Vagina (tissue), 2 donors: ENCODE measurements around the gene JPT2. TPM values are rescaled to one million over a fixed set of nuclear protein-coding genes. Genes with fewer than 3 reads are reported as not detected.

Experiments
- DNase-seq, 2 donors: peaks; one replicate each; pipeline ENCODE4 v3.0.0-alpha.2; 2017; ENCODE audit errors: extremely low spot score in 2 of 2
- H3K27ac ChIP-seq: fragments of 200-600 bp; sonication (generic); one replicate; pipeline ENCODE4 v1.5.1; 2019
- H3K27me3 ChIP-seq: fragments of 200-600 bp; sonication (generic); one replicate; pipeline ENCODE4 v1.5.1; 2019
- H3K36me3 ChIP-seq, 2 donors: fragments of 200-600 bp; sonication (generic); one replicate each; pipeline ENCODE4 v1.5.1; 2017 to 2019
- H3K4me1 ChIP-seq: fragments of 200-600 bp; sonication (generic); one replicate; pipeline ENCODE4 v1.5.1; 2019
- H3K4me3 ChIP-seq, 2 donors: fragments of 200-600 bp; sonication (generic); 1 replicate in 1 of 2; 2 replicates in 1 of 2; pipeline ENCODE4 v1.5.1; 2016 to 2019
- H3K9me3 ChIP-seq: fragments of 200-600 bp; sonication (generic); one replicate; pipeline ENCODE4 v1.5.1; 2019
- CTCF ChIP-seq, 3 experiments: fragments of 450-650 bp in 2 of 3; fragments of 200-600 bp in 1 of 3; sonication (generic) in 1 of 3; IDR thresholded peaks; one replicate each; pipeline ENCODE4 v1.5.1; 2017 to 2019; ENCODE audit warnings: antibody characterized with exemption in 3 of 3, mild to moderate bottlenecking in 2 of 3, moderate library complexity in 2 of 3
- POLR2A ChIP-seq, 2 donors: fragments of 450-650 bp; IDR thresholded peaks; one replicate each; pipeline ENCODE4 v1.6.1; 2017; ENCODE audit warnings: antibody characterized with exemption in 2 of 2, mild to moderate bottlenecking in 2 of 2, moderate library complexity in 2 of 2
- POLR2AphosphoS5 ChIP-seq, 2 donors: sonication (generic); formaldehyde crosslinking; IDR thresholded peaks; one replicate each; pipeline ENCODE4 v1.9.0; 2017; ENCODE audit warnings: antibody characterized with exemption in 2 of 2, mild to moderate bottlenecking in 2 of 2, low read depth in 1 of 2; ENCODE audit not compliant: insufficient read depth in 1 of 2
- intact Hi-C: fragments of 100-400 bp; cut with DNase I; formaldehyde crosslinking; loops from one replicate; pipeline ENCODE4 v1.15.1; 2023
- total RNA-seq: library from RNA; depleted of rRNA; stranded (reverse); fragments of >200 nt; gene quantifications from one replicate; pipeline ENCODE4 v1.2.3, GENCODE V29; 2016

The JPT2 gene
- total RNA-seq, 1 donor from 2014 or later, result 19.9 TPM

DNA sequence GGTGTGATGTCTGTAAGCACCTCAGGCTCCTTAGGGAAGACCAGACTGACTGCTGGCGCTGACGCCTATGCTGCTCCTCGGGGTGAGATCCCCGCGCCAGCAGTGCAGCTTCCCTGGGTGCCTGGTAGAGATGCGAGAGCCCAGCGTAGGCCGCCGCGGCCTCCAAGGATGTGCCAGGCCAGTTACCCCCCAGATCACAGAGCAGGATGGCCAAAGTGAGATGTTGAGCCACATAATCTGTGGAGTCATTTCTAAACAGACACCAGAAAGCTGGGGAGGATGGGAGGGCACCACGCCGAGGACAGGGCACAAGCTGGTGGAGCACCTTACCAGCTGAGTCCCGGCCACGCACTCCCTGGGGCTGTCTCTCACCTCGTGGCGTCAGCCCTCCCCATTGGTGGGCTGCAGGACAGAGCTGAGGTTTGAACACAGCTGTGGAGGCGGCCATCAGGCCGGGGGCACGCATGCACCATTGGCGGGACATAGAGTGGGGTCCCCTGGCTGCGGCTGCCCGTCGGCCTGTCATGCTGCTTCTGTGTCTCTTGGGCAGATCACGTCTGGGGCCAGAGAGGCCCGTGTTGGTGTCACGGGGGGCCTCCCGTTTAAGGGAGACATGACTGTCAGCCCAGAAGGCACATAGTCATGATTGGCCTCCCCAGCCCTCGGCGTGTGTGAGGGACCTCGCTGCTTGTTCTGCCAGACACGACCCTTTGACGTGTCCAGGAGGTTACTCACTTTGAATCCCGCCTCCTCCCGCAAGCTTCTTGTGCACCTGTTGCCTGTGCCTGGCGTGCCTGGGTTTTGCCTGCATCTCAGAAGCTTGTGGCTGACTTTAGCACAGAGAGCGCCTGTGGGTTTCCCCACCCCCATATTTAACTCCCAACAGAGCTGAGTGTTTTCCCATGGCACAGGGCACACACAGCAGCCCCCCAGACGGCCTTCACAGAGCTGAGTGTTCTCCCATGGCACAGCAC, 49.9 kb downstream of the JPT2 start:
- intact Hi-C loops, result no loop called here
- Histone ChIP-seq H3K27me3 (no peaks in the 10 kb centered on the region), H3K4me1 (peaks cover 15% of the 10 kb centered on the region), H3K4me3 (no peak overlapping the region), H3K36me3 (peaks cover 0 to 49% of the 10 kb centered on the region in 2 donors), H3K27ac (no peak overlapping the region), H3K9me3 (no peaks in the 10 kb centered on the region)
- TF ChIP-seq POLR2A (IDR thresholded peaks at IDR 0.05) (no peak), CTCF (IDR thresholded peaks at IDR 0.05) (no peak), POLR2AphosphoS5 (IDR thresholded peaks at IDR 0.05; ENCODE audit: insufficient read depth in 1 of 2, low read depth in 1 of 2) (no peak)
- no peak for DNase-seq

DNA sequence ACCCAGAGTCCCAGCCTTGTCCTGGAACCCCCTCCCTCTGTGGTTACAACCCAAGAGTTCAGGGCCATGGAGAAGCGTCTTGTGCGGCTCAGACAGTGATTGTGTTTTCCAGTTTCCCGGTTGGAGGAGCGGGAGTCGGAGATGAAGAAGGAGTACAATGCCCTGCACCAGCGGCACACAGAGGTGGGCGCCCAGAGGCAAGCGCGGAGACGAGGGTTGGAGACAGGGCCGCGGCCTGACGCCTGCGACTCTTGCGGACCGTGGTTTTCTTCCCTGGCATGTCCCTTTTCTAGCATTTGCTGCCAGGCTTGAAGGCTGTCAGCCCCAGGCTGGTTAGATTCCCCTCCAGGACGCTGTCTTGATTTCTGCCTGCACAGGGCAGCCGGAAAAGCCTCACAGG, 50.9 kb downstream of the JPT2 start:
- H3K9me3 ChIP-seq, result no peaks in the 10 kb centered on the region
- no peak overlapping the region for H3K4me3 ChIP-seq
- H3K36me3 ChIP-seq, result peaks cover 0 to 59% of the 10 kb centered on the region in 2 donors
- intact Hi-C loops, result no loop called here
- H3K27me3 ChIP-seq, result no peaks in the 10 kb centered on the region
- TF ChIP-seq POLR2A (IDR thresholded peaks at IDR 0.05) (no peak), POLR2AphosphoS5 (IDR thresholded peaks at IDR 0.05; ENCODE audit: insufficient read depth in 1 of 2, low read depth in 1 of 2) (no peak), CTCF (IDR thresholded peaks at IDR 0.05) (no peak)
- no peak overlapping the region for H3K27ac ChIP-seq
- H3K4me1 ChIP-seq, result peaks cover 4% of the 10 kb centered on the region
- DNase-seq, result no peak

- Histone ChIP-seq H3K27ac (no peak overlapping the region), H3K4me3 (no peak overlapping the region), H3K27me3 (no peaks in the 10 kb centered on the region), H3K4me1 (no peaks in the 10 kb centered on the region), H3K9me3 (no peaks in the 10 kb centered on the region), H3K36me3 (peaks cover 0 to 61% of the 10 kb centered on the region in 2 donors)
- intact Hi-C loops, result no loop called here
- TF ChIP-seq POLR2AphosphoS5 (IDR thresholded peaks at IDR 0.05; ENCODE audit: insufficient read depth in 1 of 2, low read depth in 1 of 2) (no peak), POLR2A (IDR thresholded peaks at IDR 0.05) (no peak), CTCF (IDR thresholded peaks at IDR 0.05) (no peak)
- no peak for DNase-seq
These were observed 51.4 kb downstream of the JPT2 start for GRCh38 chr16:1729445-1729844.

- H3K27ac ChIP-seq, result no peak overlapping the region
- no peaks in the 10 kb centered on the region for H3K4me1 ChIP-seq
- no peak for TF ChIP-seq CTCF (IDR thresholded peaks at IDR 0.05)
- TF ChIP-seq POLR2AphosphoS5 (IDR thresholded peaks at IDR 0.05; ENCODE audit: insufficient read depth in 1 of 2, low read depth in 1 of 2), result no peak
- no peak for TF ChIP-seq POLR2A (IDR thresholded peaks at IDR 0.05)
- H3K36me3 ChIP-seq, result peaks cover 0 to 58% of the 10 kb centered on the region in 2 donors
- intact Hi-C loops, result no loop called here
- no peak overlapping the region for H3K4me3 ChIP-seq
- DNase-seq, result no peak
- H3K9me3 ChIP-seq, result no peaks in the 10 kb centered on the region
- H3K27me3 ChIP-seq, result no peaks in the 10 kb centered on the region
These were observed 53.0 kb downstream of the JPT2 start for GRCh38 chr16:1731073-1731472.

DNA sequence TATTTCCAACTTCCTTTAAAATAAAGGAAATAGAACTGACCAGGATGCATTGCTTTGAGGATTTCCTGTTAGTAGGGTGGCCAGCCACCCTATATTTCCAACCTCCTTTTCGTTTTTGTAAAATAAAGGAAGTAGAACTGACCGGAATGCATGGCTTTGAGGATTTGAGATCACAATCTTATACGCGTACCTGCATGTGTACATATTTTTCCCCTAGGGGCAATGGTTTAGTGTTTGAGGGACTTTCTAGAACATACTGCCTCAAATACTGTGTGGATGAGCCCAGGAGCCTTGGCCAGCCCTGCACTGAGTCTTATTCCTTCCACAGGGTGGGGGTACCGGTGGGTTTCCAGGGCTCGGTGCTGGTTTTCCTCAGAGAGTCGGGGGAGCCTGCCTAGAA, 53.5 kb downstream of the JPT2 start:
- no peak overlapping the region for H3K27ac ChIP-seq
- intact Hi-C loops, result no loop called here
- no peaks in the 10 kb centered on the region for H3K9me3 ChIP-seq
- TF ChIP-seq POLR2AphosphoS5 (IDR thresholded peaks at IDR 0.05; ENCODE audit: insufficient read depth in 1 of 2, low read depth in 1 of 2) (no peak), CTCF (IDR thresholded peaks at IDR 0.05) (no peak), POLR2A (IDR thresholded peaks at IDR 0.05) (no peak)
- DNase-seq, result no peak
- no peaks in the 10 kb centered on the region for H3K27me3 ChIP-seq
- H3K36me3 ChIP-seq, result peaks cover 0 to 53% of the 10 kb centered on the region in 2 donors
- H3K4me1 ChIP-seq, result no peaks in the 10 kb centered on the region
- no peak overlapping the region for H3K4me3 ChIP-seq
